ENCODE data around the gene RAB23. TPM values are rescaled to one million over a fixed set of nuclear protein-coding genes. Genes with fewer than 3 reads are reported as not detected.
A peak's percentile ranks its signal among the peaks of the same experiment; 100 is the strongest.

Gene RAB23
- total RNA-seq, 1 donor, result 82.2 TPM

DNA sequence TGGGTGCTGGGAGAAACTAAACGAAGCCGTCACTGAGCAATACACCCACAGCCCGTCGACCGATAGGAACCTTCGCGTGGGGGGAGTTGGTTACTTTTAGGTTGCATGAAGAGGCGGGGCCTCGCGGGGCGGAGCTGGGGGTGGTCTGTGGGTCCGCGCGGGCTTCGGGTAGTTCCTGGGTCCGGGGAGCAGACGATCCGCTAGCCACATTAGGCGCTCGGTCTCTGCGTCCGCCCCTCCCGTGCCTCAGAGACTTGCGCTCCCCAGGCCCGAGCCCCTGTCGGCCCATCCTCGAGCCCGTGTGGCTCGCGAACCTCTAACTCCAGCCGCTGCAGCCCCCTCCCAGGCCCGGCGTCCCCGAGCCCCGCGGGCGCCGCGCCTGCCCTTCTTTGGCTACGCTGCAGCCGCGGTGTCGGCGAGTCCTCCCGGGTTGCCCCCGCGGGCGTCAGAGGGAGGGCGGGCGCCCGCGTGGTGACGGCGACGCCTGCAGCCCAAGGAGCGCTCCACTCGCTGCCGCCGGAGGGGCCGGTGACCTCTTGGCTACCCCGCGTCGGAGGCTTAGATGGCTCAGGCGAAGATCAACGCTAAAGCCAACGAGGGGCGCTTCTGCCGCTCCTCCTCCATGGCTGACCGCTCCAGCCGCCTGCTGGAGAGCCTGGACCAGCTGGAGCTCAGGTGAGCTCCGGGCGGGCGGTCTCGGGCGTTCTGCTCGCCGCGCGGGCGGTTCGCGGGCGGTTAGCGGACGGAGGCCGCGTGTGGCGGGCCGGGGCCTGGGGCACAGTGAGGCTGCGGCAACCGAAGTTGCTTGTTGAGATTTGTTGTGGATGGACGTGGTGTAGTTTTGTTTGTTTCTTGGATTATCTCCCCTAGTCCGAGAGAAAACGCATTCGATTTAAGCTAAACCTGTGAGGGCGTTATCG, 49.7 kb downstream of the RAB23 start, which contains the start of gene BAG2:
Gene BAG2 (plus strand): TSS at position 191 of the 920 bp plus-strand sequence. CDS start 372 bp downstream, at position 563.
- Histone ChIP-seq H3K4me3 (ENCODE audit: insufficient read depth, low read length) (peak within 1 kb of the TSS; percentile 89), H4K20me1 (ENCODE audit: insufficient read depth, low read length) (peaks cover 13% of the 10 kb centered on the region), H3K27me3 (ENCODE audit: insufficient read depth, low read length) (no peaks in the 10 kb centered on the region), H3K9me3 (ENCODE audit: low read depth, low read length) (no peaks in the 10 kb centered on the region), H2AFZ (ENCODE audit: low read length) (peak within 1 kb of the TSS; percentile 82), H3K4me2 (ENCODE audit: insufficient read depth, low read length) (peak within 1 kb of the TSS; percentile 93), H3K27ac (ENCODE audit: low read depth, low read length) (peak within 1 kb of the TSS; percentile 91), H3K4me1 (ENCODE audit: insufficient read depth, low read length) (peaks cover 27% of the 10 kb centered on the region), H3K36me3 (ENCODE audit: insufficient read depth, low read length) (peaks cover 18% of the 10 kb centered on the region), H3K79me2 (ENCODE audit: insufficient read depth, low read length) (peaks cover 54% of the 10 kb centered on the region)
- DNase-seq (ENCODE audit: insufficient read length, low spot score, missing footprints), result peak; percentile 95
- TF ChIP-seq, protein P1, sequence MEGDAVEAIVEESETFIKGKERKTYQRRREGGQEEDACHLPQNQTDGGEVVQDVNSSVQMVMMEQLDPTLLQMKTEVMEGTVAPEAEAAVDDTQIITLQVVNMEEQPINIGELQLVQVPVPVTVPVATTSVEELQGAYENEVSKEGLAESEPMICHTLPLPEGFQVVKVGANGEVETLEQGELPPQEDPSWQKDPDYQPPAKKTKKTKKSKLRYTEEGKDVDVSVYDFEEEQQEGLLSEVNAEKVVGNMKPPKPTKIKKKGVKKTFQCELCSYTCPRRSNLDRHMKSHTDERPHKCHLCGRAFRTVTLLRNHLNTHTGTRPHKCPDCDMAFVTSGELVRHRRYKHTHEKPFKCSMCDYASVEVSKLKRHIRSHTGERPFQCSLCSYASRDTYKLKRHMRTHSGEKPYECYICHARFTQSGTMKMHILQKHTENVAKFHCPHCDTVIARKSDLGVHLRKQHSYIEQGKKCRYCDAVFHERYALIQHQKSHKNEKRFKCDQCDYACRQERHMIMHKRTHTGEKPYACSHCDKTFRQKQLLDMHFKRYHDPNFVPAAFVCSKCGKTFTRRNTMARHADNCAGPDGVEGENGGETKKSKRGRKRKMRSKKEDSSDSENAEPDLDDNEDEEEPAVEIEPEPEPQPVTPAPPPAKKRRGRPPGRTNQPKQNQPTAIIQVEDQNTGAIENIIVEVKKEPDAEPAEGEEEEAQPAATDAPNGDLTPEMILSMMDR (IDR thresholded peaks at IDR 0.05; ENCODE audit: extremely low read depth, low read depth, low read length), result no peak

DNA sequence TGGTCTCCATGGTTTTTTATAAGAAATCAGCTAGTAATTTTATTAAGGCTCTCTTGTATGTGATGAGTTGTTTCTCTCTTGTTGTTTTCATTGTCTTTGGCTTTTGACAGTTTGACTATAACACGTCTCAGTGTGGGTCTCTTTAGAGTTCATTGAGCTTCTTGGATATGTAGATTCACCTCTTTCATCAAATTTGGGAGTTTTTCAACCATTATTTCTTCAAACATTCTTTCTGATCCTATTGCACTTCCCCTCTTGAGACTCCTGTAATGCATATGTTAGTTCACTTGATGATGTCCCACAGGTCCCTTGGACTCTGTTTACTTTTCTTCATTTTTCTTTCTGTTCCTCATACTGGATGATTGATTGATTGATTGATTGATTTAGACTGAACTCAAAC, 57.0 kb downstream of the RAB23 start:
- H3K4me2 ChIP-seq (ENCODE audit: insufficient read depth, low read length), result no peak overlapping the region

DNA sequence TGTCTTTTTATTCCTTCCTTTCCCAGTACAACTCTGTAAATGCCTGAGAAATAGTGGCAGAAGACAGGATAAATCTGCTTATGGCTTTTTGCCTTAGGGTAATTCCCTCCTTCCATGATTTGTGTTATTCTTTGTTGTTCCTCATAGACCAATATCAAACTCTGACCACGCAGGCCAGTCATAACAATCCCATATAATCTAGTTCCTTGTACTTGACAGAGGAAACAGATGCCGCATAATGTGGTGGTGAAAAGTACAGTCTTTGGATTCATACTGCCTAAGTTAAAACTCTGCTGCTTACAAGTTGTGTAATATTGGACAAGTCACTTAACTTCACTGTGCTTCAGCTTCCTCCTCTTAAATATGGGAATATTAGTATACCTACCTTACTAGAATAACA, 58.2 kb downstream of the RAB23 start:
- peaks cover 7% of the 10 kb centered on the region for H3K4me1 ChIP-seq (ENCODE audit: insufficient read depth, low read length)

More for the DNA sequence above, 57.0 kb downstream of the RAB23 start:
- Histone ChIP-seq H3K36me3 (ENCODE audit: insufficient read depth, low read length) (peaks cover 40% of the 10 kb centered on the region), H3K27me3 (ENCODE audit: insufficient read depth, low read length) (no peaks in the 10 kb centered on the region), H2AFZ (ENCODE audit: low read length) (no peak overlapping the region), H3K4me1 (ENCODE audit: insufficient read depth, low read length) (peaks cover 7% of the 10 kb centered on the region), H4K20me1 (ENCODE audit: insufficient read depth, low read length) (no peaks in the 10 kb centered on the region), H3K27ac (ENCODE audit: low read depth, low read length) (no peak overlapping the region), H3K4me3 (ENCODE audit: insufficient read depth, low read length) (no peak overlapping the region), H3K79me2 (ENCODE audit: insufficient read depth, low read length) (no peaks in the 10 kb centered on the region), H3K9me3 (ENCODE audit: low read depth, low read length) (no peaks in the 10 kb centered on the region)
- no peak for DNase-seq (ENCODE audit: insufficient read length, low spot score, missing footprints)
- TF ChIP-seq, protein P1 (IDR thresholded peaks at IDR 0.05; ENCODE audit: extremely low read depth, low read depth, low read length), result no peak

More for the DNA sequence above, 58.2 kb downstream of the RAB23 start:
- H3K79me2 ChIP-seq (ENCODE audit: insufficient read depth, low read length), result no peaks in the 10 kb centered on the region
- H3K9me3 ChIP-seq (ENCODE audit: low read depth, low read length), result no peaks in the 10 kb centered on the region
- TF ChIP-seq, protein P1 (IDR thresholded peaks at IDR 0.05; ENCODE audit: extremely low read depth, low read depth, low read length), result no peak
- H3K4me2 ChIP-seq (ENCODE audit: insufficient read depth, low read length), result no peak overlapping the region
- no peaks in the 10 kb centered on the region for H3K27me3 ChIP-seq (ENCODE audit: insufficient read depth, low read length)
- peaks cover 40% of the 10 kb centered on the region for H3K36me3 ChIP-seq (ENCODE audit: insufficient read depth, low read length)
- no peak for DNase-seq (ENCODE audit: insufficient read length, low spot score, missing footprints)
- H4K20me1 ChIP-seq (ENCODE audit: insufficient read depth, low read length), result no peaks in the 10 kb centered on the region
- no peak overlapping the region for H3K4me3 ChIP-seq (ENCODE audit: insufficient read depth, low read length)
- H2AFZ ChIP-seq (ENCODE audit: low read length), result no peak overlapping the region
- H3K27ac ChIP-seq (ENCODE audit: low read depth, low read length), result no peak overlapping the region

All from osteoblast (primary cell).